K562 (cell line): ENCODE results near the gene RNF39. TPM values are rescaled to one million over a fixed set of nuclear protein-coding genes. Genes with fewer than 3 reads are reported as not detected.

Experiments used
- CEBPB ChIP-seq: fragments of 450-650 bp; IDR thresholded peaks from 2 replicates; pipeline ENCODE4 v1.6.1; 2016; ENCODE audit warnings: missing genetic modification characterization, missing compliant biosample characterization
- CREBBP ChIP-seq: IDR thresholded peaks from one replicate; pipeline ENCODE4 v1.6.1; 2012; ENCODE audit warnings: low read depth, mild to moderate bottlenecking, control low read depth, inconsistent platforms, low read length
- CTCFL ChIP-seq: IDR thresholded peaks from 2 replicates; pipeline ENCODE4 v1.6.1; 2011; ENCODE audit warnings: borderline replicate concordance, low read depth, mild to moderate bottlenecking, moderate library complexity, low read length; ENCODE audit not compliant: insufficient read depth, poor library complexity, severe bottlenecking
- EP300 ChIP-seq: IDR thresholded peaks from 2 replicates; pipeline ENCODE4 v1.6.1; 2012; ENCODE audit warnings: low read length, improper control_type of control experiment
- EP400 ChIP-seq: fragments of 450-650 bp; IDR thresholded peaks from 2 replicates; pipeline ENCODE4 v1.6.1; 2017; ENCODE audit warnings: antibody characterized with exemption, mild to moderate bottlenecking, moderate library complexity
- HNRNPUL1 ChIP-seq: fragments of 200-400 bp; formaldehyde crosslinking; IDR thresholded peaks from 2 replicates; pipeline ENCODE4 v1.6.1; 2017; ENCODE audit warnings: low read length
- MAFK ChIP-seq: IDR thresholded peaks from 2 replicates; pipeline ENCODE4 v1.6.1; 2011; ENCODE audit warnings: low read length, improper control_type of control experiment
- PCBP1 ChIP-seq: fragments of 200-400 bp; formaldehyde crosslinking; IDR thresholded peaks from 2 replicates; pipeline ENCODE4 v1.6.1; 2018; ENCODE audit warnings: mild to moderate bottlenecking, low read depth, low read length; ENCODE audit not compliant: poor library complexity, severe bottlenecking
- REST ChIP-seq, 2 experiments: fragments of 450-650 bp; formaldehyde crosslinking in 1 of 2; IDR thresholded peaks; 2 replicates each; pipeline versions ENCODE4 v1.4.0 to v1.6.1; 2014 to 2020; ENCODE audit warnings: mild to moderate bottlenecking in 2 of 2, borderline replicate concordance in 1 of 2, low read depth in 1 of 2
- TOE1 ChIP-seq, 2 experiments: fragments of 450-650 bp in 1 of 2; sonication (generic) in 1 of 2; formaldehyde crosslinking in 1 of 2; IDR thresholded peaks; 2 replicates each; pipeline versions ENCODE4 v1.7.1 to v1.8.0; 2016 to 2022; ENCODE audit warnings: borderline replicate concordance in 2 of 2, mild to moderate bottlenecking in 2 of 2, antibody characterized with exemption in 1 of 2, inconsistent platforms in 1 of 2, low read depth in 1 of 2, missing genetic modification reagents in 1 of 2, moderate library complexity in 1 of 2
- TSC22D4 ChIP-seq: fragments of 450-650 bp; IDR thresholded peaks from 2 replicates; pipeline ENCODE4 v1.6.1; 2016; ENCODE audit warnings: missing genetic modification characterization, missing biosample characterization, control low read depth
- ZFP30 ChIP-seq: fragments of 250-450 bp; sonication (Bioruptor Pico); IDR thresholded peaks from 2 replicates; pipeline ENCODE4 v1.8.0; 2022; ENCODE audit warnings: moderate library complexity, mild to moderate bottlenecking, inconsistent platforms, borderline replicate concordance
- ZKSCAN8 ChIP-seq: fragments of 200-800 bp; sonication (Bioruptor generic); IDR thresholded peaks from 2 replicates; pipeline ENCODE4 v1.6.1; 2016; ENCODE audit warnings: missing genetic modification characterization, missing compliant biosample characterization
- ZNF668 ChIP-seq: fragments of 250-450 bp; sonication (Bioruptor Pico); IDR thresholded peaks from 2 replicates; pipeline ENCODE4 v1.8.0; 2022; ENCODE audit warnings: mild to moderate bottlenecking, inconsistent platforms
- ZSCAN32 ChIP-seq: fragments of 450-650 bp; formaldehyde crosslinking; IDR thresholded peaks from 2 replicates; pipeline ENCODE4 v1.4.0; 2020; ENCODE audit warnings: mild to moderate bottlenecking, moderate library complexity
- polyA plus RNA-seq, 8 experiments: library from polyadenylated mRNA; depleted of rRNA in 4 of 8; stranded (reverse) in 5 of 8; unstranded in 3 of 8; fragments of >200 nt; fragmentation: Nextera tagmentation in 2 of 8; fragmentation: Illumina TruSeq in 1 of 8; extraction: Ambion mirVana in 2 of 8; extraction: Trizol in 1 of 8; gene quantifications; 2 replicates each; pipeline versions ENCODE4 v1.2.1 to v1.2.3, GENCODE V29; 2011 to 2014; ENCODE audit warnings: inconsistent platforms in 1 of 8, missing spikeins in 1 of 8
- total RNA-seq, 7 experiments: library from RNA; depleted of rRNA in 6 of 7; stranded (reverse); fragments of >200 nt in 6 of 7; fragmentation: Illumina TruSeq in 2 of 7; extraction: Trizol in 2 of 7; gene quantifications; 2 replicates each; pipeline versions ENCODE4 v1.2.1 to v1.2.3, GENCODE V29; 2011 to 2021; ENCODE audit warnings: low replicate concordance in 1 of 7

RNF39 gene
- total and polyA plus RNA-seq, 9 of the 15 experiments (the other 6 are each of a cell fraction or from before 2014, with no cell fraction given), result not detected

- TF ChIP-seq REST (IDR thresholded peaks at IDR 0.05; ENCODE audit: borderline replicate concordance) (no peak; the same call in 1 of the 2 replicates), REST (CRISPR knock-in tag; IDR thresholded peaks at IDR 0.05; ENCODE audit: low read depth) (no peak; the same call in 1 of the 2 replicates), PCBP1 (no peak), TOE1 (IDR thresholded peaks at IDR 0.05; ENCODE audit: borderline replicate concordance) (peak; percentile 63; the same call in 1 of the 2 replicates), TOE1 (CRISPR knock-in tag; IDR thresholded peaks at IDR 0.05; ENCODE audit: borderline replicate concordance, low read depth) (0 out of 2 replicates have a peak, but pooled peaks have one; percentile 71), ZSCAN32 (CRISPR knock-in tag) (peak; percentile 45; the same call in 1 of the 2 replicates), ZFP30 (no peak), CTCFL (no peak), HNRNPUL1 (no peak), ZNF668 (CRISPR knock-in tag) (no peak), TSC22D4 (tag) (no peak), EP400 (peak; percentile 82), ZKSCAN8 (CRISPR knock-in tag) (no peak), MAFK (0 out of 2 replicates have a peak, but pooled peaks have one; percentile 2), EP300 (peak; percentile 57; the same call in 1 of the 2 replicates), CEBPB (no peak), CREBBP (no peak)
These were observed 8.8 kb downstream of the RNF39 start, which contains the start of gene PPP1R11 (continued) for GRCh38 chr6:30066577-30067459.
